Measurements from ENCODE around the gene TSPAN18.

GRCh38 chr11:44842220-44842619, 115.5 kb downstream of the TSPAN18 start:
- no peak for TF ChIP-seq NFYB (IDR thresholded peaks at IDR 0.05; ENCODE audit: insufficient read depth, low read depth, low read length)
- TF ChIP-seq BRCA1 (IDR thresholded peaks at IDR 0.05; ENCODE audit: low read depth, low read length): no peak
- TF ChIP-seq TCF12 (IDR thresholded peaks at IDR 0.05; ENCODE audit: low read depth, low read length): no peak
